ENCODE measurements around the gene PHLPP1.

DNA sequence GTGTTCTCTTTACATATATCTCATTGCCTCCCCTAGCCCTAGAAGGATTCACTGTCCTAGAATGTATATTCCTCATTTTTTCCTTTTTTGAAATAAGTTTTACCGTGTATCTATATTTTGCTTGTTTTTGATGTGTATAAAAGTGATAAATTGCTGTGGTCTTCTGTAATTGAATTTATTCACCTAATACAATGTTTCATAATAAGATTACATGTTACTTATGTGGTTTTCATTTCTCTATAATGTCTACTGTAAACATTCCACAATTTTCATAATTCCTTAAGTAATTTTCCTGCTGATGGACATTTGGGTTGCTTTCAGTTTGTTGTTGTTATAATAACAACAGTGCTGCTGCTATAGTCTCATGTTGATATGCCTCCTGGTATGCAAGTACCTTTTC, 118.2 kb downstream of the PHLPP1 start:
- TF ChIP-seq, protein P1, sequence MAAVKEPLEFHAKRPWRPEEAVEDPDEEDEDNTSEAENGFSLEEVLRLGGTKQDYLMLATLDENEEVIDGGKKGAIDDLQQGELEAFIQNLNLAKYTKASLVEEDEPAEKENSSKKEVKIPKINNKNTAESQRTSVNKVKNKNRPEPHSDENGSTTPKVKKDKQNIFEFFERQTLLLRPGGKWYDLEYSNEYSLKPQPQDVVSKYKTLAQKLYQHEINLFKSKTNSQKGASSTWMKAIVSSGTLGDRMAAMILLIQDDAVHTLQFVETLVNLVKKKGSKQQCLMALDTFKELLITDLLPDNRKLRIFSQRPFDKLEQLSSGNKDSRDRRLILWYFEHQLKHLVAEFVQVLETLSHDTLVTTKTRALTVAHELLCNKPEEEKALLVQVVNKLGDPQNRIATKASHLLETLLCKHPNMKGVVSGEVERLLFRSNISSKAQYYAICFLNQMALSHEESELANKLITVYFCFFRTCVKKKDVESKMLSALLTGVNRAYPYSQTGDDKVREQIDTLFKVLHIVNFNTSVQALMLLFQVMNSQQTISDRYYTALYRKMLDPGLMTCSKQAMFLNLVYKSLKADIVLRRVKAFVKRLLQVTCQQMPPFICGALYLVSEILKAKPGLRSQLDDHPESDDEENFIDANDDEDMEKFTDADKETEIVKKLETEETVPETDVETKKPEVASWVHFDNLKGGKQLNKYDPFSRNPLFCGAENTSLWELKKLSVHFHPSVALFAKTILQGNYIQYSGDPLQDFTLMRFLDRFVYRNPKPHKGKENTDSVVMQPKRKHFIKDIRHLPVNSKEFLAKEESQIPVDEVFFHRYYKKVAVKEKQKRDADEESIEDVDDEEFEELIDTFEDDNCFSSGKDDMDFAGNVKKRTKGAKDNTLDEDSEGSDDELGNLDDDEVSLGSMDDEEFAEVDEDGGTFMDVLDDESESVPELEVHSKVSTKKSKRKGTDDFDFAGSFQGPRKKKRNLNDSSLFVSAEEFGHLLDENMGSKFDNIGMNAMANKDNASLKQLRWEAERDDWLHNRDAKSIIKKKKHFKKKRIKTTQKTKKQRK (IDR thresholded peaks at IDR 0.05; ENCODE audit: low read length), result no peak
- no peak for TF ChIP-seq ZNF274 (CRISPR knock-in tag; IDR thresholded peaks at IDR 0.05)
- TF ChIP-seq ZNF776 (CRISPR knock-in tag; IDR thresholded peaks at IDR 0.05), result no peak
- no peak for TF ChIP-seq GATAD2A (CRISPR knock-in tag; IDR thresholded peaks at IDR 0.05)
- no peak for TF ChIP-seq ZNF253 (CRISPR knock-in tag; IDR thresholded peaks at IDR 0.05; ENCODE audit: borderline replicate concordance)
- TF ChIP-seq, protein P2, sequence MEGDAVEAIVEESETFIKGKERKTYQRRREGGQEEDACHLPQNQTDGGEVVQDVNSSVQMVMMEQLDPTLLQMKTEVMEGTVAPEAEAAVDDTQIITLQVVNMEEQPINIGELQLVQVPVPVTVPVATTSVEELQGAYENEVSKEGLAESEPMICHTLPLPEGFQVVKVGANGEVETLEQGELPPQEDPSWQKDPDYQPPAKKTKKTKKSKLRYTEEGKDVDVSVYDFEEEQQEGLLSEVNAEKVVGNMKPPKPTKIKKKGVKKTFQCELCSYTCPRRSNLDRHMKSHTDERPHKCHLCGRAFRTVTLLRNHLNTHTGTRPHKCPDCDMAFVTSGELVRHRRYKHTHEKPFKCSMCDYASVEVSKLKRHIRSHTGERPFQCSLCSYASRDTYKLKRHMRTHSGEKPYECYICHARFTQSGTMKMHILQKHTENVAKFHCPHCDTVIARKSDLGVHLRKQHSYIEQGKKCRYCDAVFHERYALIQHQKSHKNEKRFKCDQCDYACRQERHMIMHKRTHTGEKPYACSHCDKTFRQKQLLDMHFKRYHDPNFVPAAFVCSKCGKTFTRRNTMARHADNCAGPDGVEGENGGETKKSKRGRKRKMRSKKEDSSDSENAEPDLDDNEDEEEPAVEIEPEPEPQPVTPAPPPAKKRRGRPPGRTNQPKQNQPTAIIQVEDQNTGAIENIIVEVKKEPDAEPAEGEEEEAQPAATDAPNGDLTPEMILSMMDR (CRISPR knock-in tag; IDR thresholded peaks at IDR 0.05), result no peak
- TF ChIP-seq, protein P3, sequence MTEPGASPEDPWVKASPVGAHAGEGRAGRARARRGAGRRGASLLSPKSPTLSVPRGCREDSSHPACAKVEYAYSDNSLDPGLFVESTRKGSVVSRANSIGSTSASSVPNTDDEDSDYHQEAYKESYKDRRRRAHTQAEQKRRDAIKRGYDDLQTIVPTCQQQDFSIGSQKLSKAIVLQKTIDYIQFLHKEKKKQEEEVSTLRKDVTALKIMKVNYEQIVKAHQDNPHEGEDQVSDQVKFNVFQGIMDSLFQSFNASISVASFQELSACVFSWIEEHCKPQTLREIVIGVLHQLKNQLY (CRISPR knock-in tag; IDR thresholded peaks at IDR 0.05), result no peak
- TF ChIP-seq, protein P4, sequence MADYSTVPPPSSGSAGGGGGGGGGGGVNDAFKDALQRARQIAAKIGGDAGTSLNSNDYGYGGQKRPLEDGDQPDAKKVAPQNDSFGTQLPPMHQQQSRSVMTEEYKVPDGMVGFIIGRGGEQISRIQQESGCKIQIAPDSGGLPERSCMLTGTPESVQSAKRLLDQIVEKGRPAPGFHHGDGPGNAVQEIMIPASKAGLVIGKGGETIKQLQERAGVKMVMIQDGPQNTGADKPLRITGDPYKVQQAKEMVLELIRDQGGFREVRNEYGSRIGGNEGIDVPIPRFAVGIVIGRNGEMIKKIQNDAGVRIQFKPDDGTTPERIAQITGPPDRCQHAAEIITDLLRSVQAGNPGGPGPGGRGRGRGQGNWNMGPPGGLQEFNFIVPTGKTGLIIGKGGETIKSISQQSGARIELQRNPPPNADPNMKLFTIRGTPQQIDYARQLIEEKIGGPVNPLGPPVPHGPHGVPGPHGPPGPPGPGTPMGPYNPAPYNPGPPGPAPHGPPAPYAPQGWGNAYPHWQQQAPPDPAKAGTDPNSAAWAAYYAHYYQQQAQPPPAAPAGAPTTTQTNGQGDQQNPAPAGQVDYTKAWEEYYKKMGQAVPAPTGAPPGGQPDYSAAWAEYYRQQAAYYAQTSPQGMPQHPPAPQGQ (CRISPR knock-in tag; IDR thresholded peaks at IDR 0.05; ENCODE audit: borderline replicate concordance), result no peak
